Measurements from ENCODE around the gene CMTM2.

The CMTM2 gene

DNA sequence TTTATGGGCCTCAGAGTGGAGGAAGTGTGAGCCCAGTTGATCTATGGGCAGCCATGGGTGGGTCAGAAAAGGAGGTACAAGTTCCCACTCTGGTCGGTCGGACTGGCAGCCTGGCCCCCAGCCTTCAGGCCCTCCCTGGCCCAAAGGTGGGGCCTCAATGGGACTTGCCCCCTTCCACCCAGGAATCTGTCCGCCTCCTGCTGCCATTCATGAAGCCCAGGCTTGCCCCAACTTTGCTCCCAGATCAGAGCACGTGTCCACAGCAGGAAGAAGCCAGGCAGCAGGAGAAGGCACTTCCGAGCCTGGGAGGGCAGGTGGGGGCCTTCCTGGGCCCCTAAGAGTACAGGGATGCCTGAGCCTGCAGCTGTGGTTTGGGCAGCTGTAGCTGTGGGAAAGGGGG is 22.2 kb downstream of the CMTM2 start:
- no peak for DNase-seq (ENCODE audit: low read depth)
- TF ChIP-seq, protein P1, sequence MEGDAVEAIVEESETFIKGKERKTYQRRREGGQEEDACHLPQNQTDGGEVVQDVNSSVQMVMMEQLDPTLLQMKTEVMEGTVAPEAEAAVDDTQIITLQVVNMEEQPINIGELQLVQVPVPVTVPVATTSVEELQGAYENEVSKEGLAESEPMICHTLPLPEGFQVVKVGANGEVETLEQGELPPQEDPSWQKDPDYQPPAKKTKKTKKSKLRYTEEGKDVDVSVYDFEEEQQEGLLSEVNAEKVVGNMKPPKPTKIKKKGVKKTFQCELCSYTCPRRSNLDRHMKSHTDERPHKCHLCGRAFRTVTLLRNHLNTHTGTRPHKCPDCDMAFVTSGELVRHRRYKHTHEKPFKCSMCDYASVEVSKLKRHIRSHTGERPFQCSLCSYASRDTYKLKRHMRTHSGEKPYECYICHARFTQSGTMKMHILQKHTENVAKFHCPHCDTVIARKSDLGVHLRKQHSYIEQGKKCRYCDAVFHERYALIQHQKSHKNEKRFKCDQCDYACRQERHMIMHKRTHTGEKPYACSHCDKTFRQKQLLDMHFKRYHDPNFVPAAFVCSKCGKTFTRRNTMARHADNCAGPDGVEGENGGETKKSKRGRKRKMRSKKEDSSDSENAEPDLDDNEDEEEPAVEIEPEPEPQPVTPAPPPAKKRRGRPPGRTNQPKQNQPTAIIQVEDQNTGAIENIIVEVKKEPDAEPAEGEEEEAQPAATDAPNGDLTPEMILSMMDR (conservative IDR thresholded peaks at IDR 0.05; ENCODE audit: low read length): no peak
- no peak overlapping the region for H3K4me3 ChIP-seq (ENCODE audit: low read length)

DNA sequence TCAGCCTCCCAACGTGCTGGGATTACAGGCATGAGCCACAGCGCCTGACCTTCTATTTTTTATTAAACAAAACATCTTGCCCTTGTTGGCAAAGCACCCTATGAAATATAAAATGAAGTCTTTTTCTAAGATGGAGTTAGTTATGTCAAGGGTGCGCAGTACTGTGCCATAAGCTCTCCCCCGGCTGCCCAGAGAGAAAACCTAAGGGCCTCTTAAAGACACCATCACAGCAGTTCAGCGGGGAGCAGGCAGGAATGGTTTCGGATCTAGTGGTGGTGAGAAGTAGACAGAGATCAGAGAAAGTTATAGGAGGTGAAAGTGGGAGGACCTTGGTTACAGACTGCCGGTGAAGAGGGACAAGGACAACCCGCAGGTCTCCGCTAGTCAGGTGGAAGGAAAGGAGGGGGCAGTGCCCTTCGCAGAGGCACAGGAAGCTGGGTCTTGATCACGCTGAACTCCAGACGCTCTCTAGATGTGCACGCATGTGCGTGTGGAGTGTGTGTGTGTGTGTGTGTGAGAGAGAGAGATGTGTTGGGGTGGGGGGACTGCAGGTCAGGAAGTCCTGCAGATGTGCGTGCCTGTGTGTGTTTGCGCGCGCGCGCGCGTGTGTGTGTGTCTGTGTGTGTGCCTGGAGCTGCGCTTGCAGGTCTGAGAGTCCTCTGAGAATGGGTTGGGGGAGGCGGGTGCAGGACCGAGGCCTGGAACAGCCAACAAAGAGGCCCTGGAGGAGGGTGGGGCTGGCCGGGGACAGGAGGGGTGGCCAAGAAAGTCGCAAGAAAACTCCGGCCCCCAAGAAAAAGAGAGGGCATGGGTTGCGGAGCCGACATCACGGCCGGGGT is 24.5 kb downstream of the CMTM2 start:
- TF ChIP-seq, protein P1 (conservative IDR thresholded peaks at IDR 0.05; ENCODE audit: low read length): no peak
- peak overlapping the region; percentile 75 for H3K4me3 ChIP-seq (ENCODE audit: low read length)
- DNase-seq (ENCODE audit: low read depth): peak; percentile 66

DNA sequence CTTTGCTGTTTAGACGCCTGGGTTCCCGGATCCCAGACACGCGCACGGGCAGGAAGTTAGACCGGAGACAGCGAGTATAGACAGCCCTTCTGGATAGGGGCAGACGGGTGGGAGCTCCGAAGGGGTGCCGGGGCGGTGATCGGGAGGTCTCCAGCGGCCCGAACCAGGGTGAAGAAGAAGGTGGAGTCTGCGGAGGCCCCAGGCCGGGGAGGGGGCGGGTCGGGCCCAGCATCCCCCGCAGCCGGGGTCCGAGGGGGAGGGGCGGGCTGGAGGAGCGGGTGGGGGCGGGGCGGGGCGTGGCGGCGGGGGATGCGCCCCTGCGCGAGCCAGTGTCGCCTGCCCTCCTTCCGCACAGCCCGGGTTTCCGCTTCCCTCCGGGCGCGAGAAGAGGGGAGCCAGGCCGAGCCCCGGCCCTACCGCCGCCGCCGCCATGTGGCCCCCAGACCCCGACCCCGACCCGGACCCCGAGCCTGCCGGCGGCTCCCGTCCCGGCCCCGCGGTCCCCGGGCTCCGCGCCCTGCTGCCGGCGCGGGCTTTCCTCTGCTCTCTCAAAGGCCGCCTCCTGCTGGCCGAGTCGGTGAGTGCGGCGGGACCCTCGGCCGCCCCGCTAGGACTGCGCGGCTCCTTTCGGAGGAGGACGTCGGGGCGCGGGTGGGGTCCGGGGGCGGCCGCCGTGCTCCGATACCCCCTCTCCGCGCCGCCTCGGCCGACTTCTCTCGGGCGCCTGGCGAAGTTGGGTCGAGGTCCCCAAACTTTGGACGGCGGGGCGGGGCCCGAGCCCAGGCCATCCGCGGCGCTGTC is 25.3 kb downstream of the CMTM2 start, which contains the start of gene CMTM3:
CMTM3 (plus strand) TSS at position 329 of the 801 bp plus-strand sequence; CDS start at position 431, 102 bp downstream.
- TF ChIP-seq, protein P1 (conservative IDR thresholded peaks at IDR 0.05; ENCODE audit: low read length): peak; percentile 52
- DNase-seq (ENCODE audit: low read depth): peak; percentile 49
- peak within 1 kb of the TSS; percentile 75 for H3K4me3 ChIP-seq (ENCODE audit: low read length)

DNA sequence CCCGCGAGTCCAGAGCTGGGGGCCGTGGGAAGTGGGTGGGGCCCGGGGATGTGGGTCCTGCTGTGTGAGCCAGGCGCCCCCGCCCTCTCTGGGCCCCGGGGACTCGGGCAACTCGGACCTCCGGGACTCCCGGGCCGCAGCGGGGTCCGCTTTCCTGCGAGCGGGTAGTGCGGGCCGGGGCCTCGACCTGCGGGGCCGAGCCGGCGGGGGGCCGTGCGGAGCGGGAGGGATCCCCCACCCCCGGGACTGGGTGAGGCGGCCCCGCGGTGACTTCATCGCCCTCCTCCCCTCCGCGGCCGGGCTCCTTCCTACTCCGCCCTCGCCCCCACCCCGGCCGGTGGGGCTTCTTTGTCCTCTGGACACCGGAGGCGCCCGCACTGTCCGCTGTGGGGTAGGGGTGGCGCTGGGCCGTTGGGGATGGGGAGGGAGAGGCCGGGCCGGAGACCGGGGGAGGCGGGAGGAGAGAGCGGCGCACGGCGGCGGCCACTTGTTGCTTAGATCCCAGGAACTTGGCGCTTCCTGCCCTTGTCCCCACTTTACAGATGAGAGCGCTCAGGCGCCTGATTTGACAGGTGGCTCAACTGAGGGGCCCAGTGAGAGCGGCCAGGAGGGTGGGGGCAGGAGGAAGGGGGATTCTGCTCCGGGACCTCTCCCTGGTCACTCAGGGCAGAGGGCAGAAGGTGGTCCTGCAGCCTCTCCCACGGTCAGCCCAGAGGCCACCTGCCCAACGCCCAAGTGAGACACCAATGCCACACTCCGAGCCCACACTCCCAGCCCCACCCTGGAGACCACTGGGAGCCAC is 26.1 kb downstream of the CMTM2 start:
- DNase-seq (ENCODE audit: low read depth): peak; percentile 36
- TF ChIP-seq, protein P1 (conservative IDR thresholded peaks at IDR 0.05; ENCODE audit: low read length): no peak
- peak overlapping the region; percentile 75 for H3K4me3 ChIP-seq (ENCODE audit: low read length)

DNA sequence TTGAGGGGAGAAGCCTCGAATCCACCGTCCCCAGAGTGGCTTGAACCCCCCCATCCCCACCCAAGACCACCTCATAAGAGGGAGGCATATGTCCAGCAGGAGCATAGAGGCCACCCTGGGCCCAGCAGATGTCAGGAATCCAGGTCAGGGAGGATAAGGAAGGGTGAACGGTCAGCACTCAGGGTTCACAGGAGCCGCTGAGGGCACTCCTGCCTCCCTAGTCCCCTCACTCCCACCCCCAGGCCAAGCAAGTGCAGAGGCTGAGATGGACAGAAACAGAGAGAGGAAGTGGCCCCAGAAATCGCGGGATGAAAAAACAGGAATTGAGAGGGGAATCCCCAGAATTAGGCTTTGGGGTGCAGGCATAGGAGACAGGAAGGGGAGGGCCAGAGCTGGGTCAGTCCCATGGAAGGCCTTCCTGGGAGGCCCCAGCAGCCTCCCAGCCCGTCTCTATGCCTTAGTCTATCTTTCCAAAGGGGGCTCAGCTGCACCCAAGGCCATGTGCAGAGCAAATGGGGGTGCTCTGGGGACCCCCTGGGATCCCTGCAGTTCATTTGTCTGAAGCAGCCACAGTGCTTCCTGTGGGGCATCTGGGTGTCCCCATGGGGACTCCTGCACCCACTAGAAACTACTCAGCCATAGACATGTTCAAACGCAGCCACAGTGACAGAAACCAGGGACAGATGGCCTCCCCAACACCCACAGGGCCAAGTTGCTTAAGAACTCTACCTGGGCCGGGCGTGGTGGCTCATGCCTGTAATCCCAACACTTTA is 26.9 kb downstream of the CMTM2 start:
- TF ChIP-seq, protein P1 (conservative IDR thresholded peaks at IDR 0.05; ENCODE audit: low read length): no peak
- peak overlapping the region; percentile 75 for H3K4me3 ChIP-seq (ENCODE audit: low read length)
- no peak for DNase-seq (ENCODE audit: low read depth)
